A549 (cell line): ENCODE measurements around the gene LY6G5C. TPM values are rescaled to one million over a fixed set of nuclear protein-coding genes. Genes with fewer than 3 reads are reported as not detected.

Experiments used
- ATAC-seq, 2 experiments: fragments of 200-7000 bp in 1 of 2; fragments of >200 bp in 1 of 2; cut with Nextera tagmentation in 1 of 2; cut with Tn5 transposase in 1 of 2; 3 replicates each; pipeline versions ENCODE4 v1.8.0 to v1.9.1; 2018 to 2020; ENCODE audit warnings: mild to moderate bottlenecking in 1 of 2, moderate library complexity in 1 of 2
- CTCF ChIA-PET: fragments of 300-600 bp; sonication (Branson Sonifier 250); formaldehyde crosslinking; extraction: SDS; loops from one replicate; lab custom pipeline; 2021; ENCODE audit warnings: antibody characterized with exemption, inconsistent platforms; lab: Yijun Ruan, JAX
- POLR2A ChIA-PET: fragments of 350-600 bp; formaldehyde crosslinking; extraction: SDS; loops from one replicate; lab custom pipeline; 2021; ENCODE audit warnings: antibody characterized with exemption, inconsistent platforms; lab: Yijun Ruan, JAX
- DNase-seq, 2 experiments: peaks; one replicate each; pipeline versions ENCODE4 v3.0.0 to v3.0.0-alpha.2; 2011 to 2016; ENCODE audit warnings: low read depth in 1 of 2, low spot score in 1 of 2
- FAIRE-seq: peaks from 2 replicates; lab custom pipeline; 2011; peaks lifted over from hg19 to GRCh38; lab: Jason Lieb, UNC
- H3K27ac ChIP-seq, 2 experiments: fragments of >200 bp; sonication (Bioruptor Twin); formaldehyde crosslinking; 3 replicates each; pipeline ENCODE4 v1.5.1; 2016 to 2017
- H3K4me1 ChIP-seq: fragments of >200 bp; sonication (Bioruptor Twin); formaldehyde crosslinking; 3 replicates; pipeline ENCODE4 v1.6.1; 2016
- H3K4me2 ChIP-seq: fragments of >200 bp; sonication (Bioruptor Twin); formaldehyde crosslinking; 3 replicates; pipeline ENCODE4 v1.6.1; 2016
- H3K4me3 ChIP-seq: fragments of >200 bp; sonication (Bioruptor Twin); formaldehyde crosslinking; 3 replicates; pipeline ENCODE4 v1.5.1; 2016
- H3K9me3 ChIP-seq: fragments of >200 bp; sonication (Bioruptor Twin); formaldehyde crosslinking; 3 replicates; pipeline ENCODE4 v1.6.1; 2016
- CBX2 ChIP-seq: fragments of 200-600 bp; sonication (generic); IDR thresholded peaks from 2 replicates; pipeline ENCODE4 v1.6.1; 2016; ENCODE audit warnings: low read depth, mild to moderate bottlenecking, borderline replicate concordance
- CBX8 ChIP-seq: fragments of 200-600 bp; sonication (generic); IDR thresholded peaks from 2 replicates; pipeline ENCODE4 v1.6.1; 2016
- CEBPB ChIP-seq, 2 experiments: fragments of >200 bp in 1 of 2; sonication (Bioruptor Twin) in 1 of 2; formaldehyde crosslinking in 1 of 2; IDR thresholded peaks; 2 replicates each; pipeline ENCODE4 v1.6.1; 2012 to 2016
- CHD2 ChIP-seq: fragments of 150-350 bp; IDR thresholded peaks from 2 replicates; pipeline ENCODE4 v1.6.1; 2014; ENCODE audit warnings: low read length; ENCODE audit not compliant: partially characterized antibody
- EHF ChIP-seq: fragments of 250-450 bp; sonication (Bioruptor Pico); IDR thresholded peaks from 2 replicates; pipeline ENCODE4 v1.5.0; 2020; ENCODE audit warnings: mild to moderate bottlenecking
- EP300 ChIP-seq, 2 experiments: fragments of >200 bp; sonication (Bioruptor Twin); formaldehyde crosslinking; IDR thresholded peaks; 2 replicates in 1 of 2; 3 replicates in 1 of 2; pipeline ENCODE4 v1.6.1; 2016 to 2017
- GATA3 ChIP-seq: IDR thresholded peaks from 2 replicates; pipeline ENCODE4 v1.6.1; 2012; ENCODE audit warnings: borderline replicate concordance
- HEYL ChIP-seq: fragments of 250-450 bp; sonication (Bioruptor Pico); IDR thresholded peaks from 2 replicates; pipeline ENCODE4 v1.8.0; 2021; ENCODE audit warnings: mild to moderate bottlenecking, moderate library complexity
- HOXB13 ChIP-seq: fragments of 250-450 bp; sonication (Bioruptor Pico); IDR thresholded peaks from 2 replicates; pipeline ENCODE4 v1.5.0; 2020; ENCODE audit warnings: low read depth, mild to moderate bottlenecking, moderate library complexity
- JUN ChIP-seq, 2 experiments: fragments of >200 bp; sonication (Bioruptor Twin); formaldehyde crosslinking; IDR thresholded peaks; 2 replicates in 1 of 2; 3 replicates in 1 of 2; pipeline ENCODE4 v1.6.1; 2016 to 2017
- KDM5A ChIP-seq: fragments of 200-600 bp; sonication (generic); IDR thresholded peaks from 2 replicates; pipeline ENCODE4 v1.6.1; 2016; ENCODE audit warnings: antibody characterized with exemption, mild to moderate bottlenecking
- NFE2L2 ChIP-seq: fragments of 150-350 bp; conservative IDR thresholded peaks from 2 replicates; pipeline ENCODE4 v1.6.1; 2014; ENCODE audit warnings: low read length
- RNF2 ChIP-seq: fragments of 200-600 bp; sonication (generic); IDR thresholded peaks from 2 replicates; pipeline ENCODE4 v1.6.1; 2016; ENCODE audit warnings: low read depth, mild to moderate bottlenecking, antibody characterized with exemption, moderate library complexity, borderline replicate concordance
- SREBF2 ChIP-seq: fragments of 450-650 bp; IDR thresholded peaks from 2 replicates; pipeline ENCODE4 v1.6.1; 2014; ENCODE audit warnings: mild to moderate bottlenecking, moderate library complexity
- WGBS: methylation state at CpG from one replicate; pipeline ENCODE4 v1.1.6; 2017; ENCODE audit errors: missing lambda C conversion rate; 5-methylcytosine and 5-hydroxymethylcytosine counted together
- polyA plus RNA-seq, 4 experiments: library from polyadenylated mRNA; depleted of rRNA in 3 of 4; stranded (reverse); fragments of >200 nt; fragmentation: RNase III in 1 of 4; extraction: RNeasy Plus Mini Kit Qiagen cat#74134 plus additional on column Dnase treatment in 1 of 4; gene quantifications; 2 replicates in 3 of 4; 3 replicates in 1 of 4; pipeline ENCODE4 v1.2.3, GENCODE V29; 2011 to 2017
- TF ChIP-seq, protein P1 (sequence below): fragments of >200 bp; sonication (Bioruptor Twin); formaldehyde crosslinking; IDR thresholded peaks from 3 replicates; pipeline ENCODE4 v1.6.1; 2016
- TF ChIP-seq, protein P2 (sequence below): IDR thresholded peaks from 2 replicates; pipeline ENCODE4 v1.6.1; 2012
- TF ChIP-seq, protein P3 (sequence below): fragments of 200-600 bp; sonication (generic); IDR thresholded peaks from 2 replicates; pipeline ENCODE4 v1.6.1; 2016; ENCODE audit warnings: antibody characterized with exemption, mild to moderate bottlenecking, moderate library complexity
- TF ChIP-seq, protein P4 (sequence below): fragments of 250-450 bp; sonication (Bioruptor Pico); IDR thresholded peaks from 2 replicates; pipeline ENCODE4 v1.5.0; 2020; ENCODE audit warnings: low read depth, mild to moderate bottlenecking, moderate library complexity

The LY6G5C gene
- polyA plus RNA-seq, 2 of the 4 experiments (the other 2 are of a cell fraction) = 1.2 to 1.6 TPM

DNA sequence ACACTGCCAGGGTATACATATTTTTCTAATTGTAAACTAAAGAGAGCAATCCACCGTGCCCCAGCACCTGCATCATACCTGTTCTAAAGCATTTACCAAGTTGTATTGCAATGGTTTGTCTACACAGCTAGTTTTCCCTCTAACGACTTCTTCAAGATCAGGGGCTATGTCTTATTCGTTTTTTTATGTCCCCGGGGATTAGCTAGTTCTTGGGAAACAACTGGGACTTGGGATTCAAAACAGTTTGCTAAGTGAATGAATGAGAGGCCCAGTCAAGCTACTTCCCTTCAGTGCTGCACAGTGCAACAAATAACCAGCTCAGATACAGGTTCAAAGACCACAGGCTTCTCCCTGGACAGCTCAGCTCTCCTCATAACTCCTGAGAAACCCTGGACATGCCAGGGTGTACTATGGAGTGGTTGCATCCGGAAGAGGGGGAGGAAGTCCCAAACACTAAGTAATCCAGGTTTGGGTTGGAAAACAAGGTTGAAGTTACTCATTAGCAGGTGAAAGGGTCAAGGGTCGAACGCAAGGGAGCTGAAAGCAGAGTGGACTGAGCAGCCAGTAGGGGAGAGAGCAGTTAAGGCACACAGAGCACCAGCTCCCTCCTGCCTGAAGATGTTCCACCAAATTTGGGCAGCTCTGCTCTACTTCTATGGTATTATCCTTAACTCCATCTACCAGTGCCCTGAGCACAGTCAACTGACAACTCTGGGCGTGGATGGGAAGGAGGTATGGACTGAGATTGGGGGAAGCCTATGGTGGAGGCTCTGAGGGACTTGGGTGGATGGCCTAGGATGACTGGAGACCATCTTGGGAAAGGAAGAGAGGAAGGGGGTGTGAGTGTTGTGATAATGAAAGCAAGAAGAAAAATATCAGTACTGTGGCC lies 25.3 kb downstream of the LY6G5C start, which contains the start of gene APOM:
Gene APOM, plus strand, starts transcription at position 546 of the 889 bp plus-strand sequence. Its CDS starts 73 bp downstream, at position 619.
- no peak for FAIRE-seq
- POLR2A ChIA-PET = no interaction called here
- Histone ChIP-seq H3K27ac (no peak within 1 kb of the TSS), H3K9me3 (no peaks in the 10 kb centered on the region)
- no peak for ATAC-seq
- DNase-seq = no peak
- TF ChIP-seq SREBF2 (no peak), CBX2 (no peak), JUN (IDR thresholded peaks at IDR 0.05) (no peak), CHD2 (no peak), HEYL (CRISPR knock-in tag) (no peak), HOXB13 (CRISPR knock-in tag) (no peak), NFE2L2 (no peak), RNF2 (no peak), CBX8 (no peak), GATA3 (no peak), EP300 (IDR thresholded peaks at IDR 0.05) (no peak), EHF (no peak)
- TF ChIP-seq, protein P1, sequence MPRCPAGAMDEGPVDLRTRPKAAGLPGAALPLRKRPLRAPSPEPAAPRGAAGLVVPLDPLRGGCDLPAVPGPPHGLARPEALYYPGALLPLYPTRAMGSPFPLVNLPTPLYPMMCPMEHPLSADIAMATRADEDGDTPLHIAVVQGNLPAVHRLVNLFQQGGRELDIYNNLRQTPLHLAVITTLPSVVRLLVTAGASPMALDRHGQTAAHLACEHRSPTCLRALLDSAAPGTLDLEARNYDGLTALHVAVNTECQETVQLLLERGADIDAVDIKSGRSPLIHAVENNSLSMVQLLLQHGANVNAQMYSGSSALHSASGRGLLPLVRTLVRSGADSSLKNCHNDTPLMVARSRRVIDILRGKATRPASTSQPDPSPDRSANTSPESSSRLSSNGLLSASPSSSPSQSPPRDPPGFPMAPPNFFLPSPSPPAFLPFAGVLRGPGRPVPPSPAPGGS = no peak
- TF ChIP-seq, protein P2, sequence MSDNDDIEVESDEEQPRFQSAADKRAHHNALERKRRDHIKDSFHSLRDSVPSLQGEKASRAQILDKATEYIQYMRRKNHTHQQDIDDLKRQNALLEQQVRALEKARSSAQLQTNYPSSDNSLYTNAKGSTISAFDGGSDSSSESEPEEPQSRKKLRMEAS = no peak
- TF ChIP-seq, protein P3, sequence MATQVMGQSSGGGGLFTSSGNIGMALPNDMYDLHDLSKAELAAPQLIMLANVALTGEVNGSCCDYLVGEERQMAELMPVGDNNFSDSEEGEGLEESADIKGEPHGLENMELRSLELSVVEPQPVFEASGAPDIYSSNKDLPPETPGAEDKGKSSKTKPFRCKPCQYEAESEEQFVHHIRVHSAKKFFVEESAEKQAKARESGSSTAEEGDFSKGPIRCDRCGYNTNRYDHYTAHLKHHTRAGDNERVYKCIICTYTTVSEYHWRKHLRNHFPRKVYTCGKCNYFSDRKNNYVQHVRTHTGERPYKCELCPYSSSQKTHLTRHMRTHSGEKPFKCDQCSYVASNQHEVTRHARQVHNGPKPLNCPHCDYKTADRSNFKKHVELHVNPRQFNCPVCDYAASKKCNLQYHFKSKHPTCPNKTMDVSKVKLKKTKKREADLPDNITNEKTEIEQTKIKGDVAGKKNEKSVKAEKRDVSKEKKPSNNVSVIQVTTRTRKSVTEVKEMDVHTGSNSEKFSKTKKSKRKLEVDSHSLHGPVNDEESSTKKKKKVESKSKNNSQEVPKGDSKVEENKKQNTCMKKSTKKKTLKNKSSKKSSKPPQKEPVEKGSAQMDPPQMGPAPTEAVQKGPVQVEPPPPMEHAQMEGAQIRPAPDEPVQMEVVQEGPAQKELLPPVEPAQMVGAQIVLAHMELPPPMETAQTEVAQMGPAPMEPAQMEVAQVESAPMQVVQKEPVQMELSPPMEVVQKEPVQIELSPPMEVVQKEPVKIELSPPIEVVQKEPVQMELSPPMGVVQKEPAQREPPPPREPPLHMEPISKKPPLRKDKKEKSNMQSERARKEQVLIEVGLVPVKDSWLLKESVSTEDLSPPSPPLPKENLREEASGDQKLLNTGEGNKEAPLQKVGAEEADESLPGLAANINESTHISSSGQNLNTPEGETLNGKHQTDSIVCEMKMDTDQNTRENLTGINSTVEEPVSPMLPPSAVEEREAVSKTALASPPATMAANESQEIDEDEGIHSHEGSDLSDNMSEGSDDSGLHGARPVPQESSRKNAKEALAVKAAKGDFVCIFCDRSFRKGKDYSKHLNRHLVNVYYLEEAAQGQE = no peak
- TF ChIP-seq, protein P4, sequence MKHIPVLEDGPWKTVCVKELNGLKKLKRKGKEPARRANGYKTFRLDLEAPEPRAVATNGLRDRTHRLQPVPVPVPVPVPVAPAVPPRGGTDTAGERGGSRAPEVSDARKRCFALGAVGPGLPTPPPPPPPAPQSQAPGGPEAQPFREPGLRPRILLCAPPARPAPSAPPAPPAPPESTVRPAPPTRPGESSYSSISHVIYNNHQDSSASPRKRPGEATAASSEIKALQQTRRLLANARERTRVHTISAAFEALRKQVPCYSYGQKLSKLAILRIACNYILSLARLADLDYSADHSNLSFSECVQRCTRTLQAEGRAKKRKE (CRISPR knock-in tag) = no peak
- TF ChIP-seq, all 56 proteins: peak for 0
- H3K4me3 ChIP-seq = no peak within 1 kb of the TSS
- H3K4me1 ChIP-seq = peaks cover 26% of the 10 kb centered on the region
- 80% methylated on average over 8 of the region's 8 CpGs for WGBS
- CTCF ChIA-PET = interaction anchor here (1.2 to 2.0 kb wide), 2 partner anchors 21 to 175 kb away, joined by 4 to 8 read pairs; no protein-coding TSS in a partner anchor
- H3K4me2 ChIP-seq = no peak within 1 kb of the TSS

DNA sequence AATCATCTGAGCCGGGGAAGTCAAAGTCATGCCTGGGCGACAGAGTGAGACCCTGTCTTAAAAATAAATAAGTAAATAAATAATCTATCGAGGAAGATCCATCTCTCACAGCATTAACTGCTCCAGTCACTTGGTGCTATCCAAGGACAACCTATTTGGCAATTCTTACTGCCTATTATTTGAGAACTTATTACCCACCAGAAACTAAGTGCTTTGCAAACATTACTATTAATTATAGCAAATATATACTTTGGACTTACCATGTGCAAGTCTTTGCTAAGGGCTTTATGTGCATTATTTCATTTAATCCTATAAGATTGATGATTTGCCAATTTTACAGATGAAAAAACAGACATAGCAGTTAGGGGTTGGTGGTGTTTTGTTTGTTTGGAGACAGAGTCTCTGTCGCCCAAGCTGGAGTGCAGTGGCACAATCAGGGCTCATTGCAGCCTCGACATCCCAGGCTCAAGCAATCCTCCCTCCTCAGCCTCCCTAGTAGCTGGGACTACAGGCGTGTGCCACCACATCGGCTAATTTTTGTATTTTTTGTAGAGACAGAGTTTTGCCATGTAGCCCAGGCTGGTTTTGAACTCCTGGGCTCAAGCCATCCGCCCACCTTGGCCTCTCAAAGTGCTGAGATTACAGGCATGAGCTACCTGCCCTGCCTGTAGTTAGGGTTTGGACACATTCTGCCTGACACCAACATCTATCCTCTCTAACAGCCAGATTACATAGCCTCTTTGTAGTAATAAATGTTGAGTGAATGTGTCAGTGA lies 26.1 kb downstream of the LY6G5C start:
- no peak for ATAC-seq
- ChIA-PET CTCF (interaction anchor here (1.2 to 2.0 kb wide), 2 partner anchors 20 to 176 kb away, joined by 4 to 8 read pairs; no protein-coding TSS in a partner anchor), POLR2A (interaction anchor here (1.1 kb wide), 1 partner anchor 10 kb away, joined by 3 read pairs; the partner anchor contains the start of gene GPANK1)
- no peak overlapping the region for H3K4me2 ChIP-seq
- no peaks in the 10 kb centered on the region for H3K9me3 ChIP-seq
- no peak overlapping the region for H3K4me3 ChIP-seq
- no peak overlapping the region for H3K27ac ChIP-seq
- no peak for FAIRE-seq
- no peak for TF ChIP-seq CEBPB (IDR thresholded peaks at IDR 0.05)
- TF ChIP-seq KDM5A = no peak
- TF ChIP-seq CHD2 = no peak
- H3K4me1 ChIP-seq = peaks cover 26% of the 10 kb centered on the region
- DNase-seq = no peak
- WGBS = 92% methylated on average over 8 of the region's 8 CpGs
